ENCODE data around the gene CACNA2D4.

DNA sequence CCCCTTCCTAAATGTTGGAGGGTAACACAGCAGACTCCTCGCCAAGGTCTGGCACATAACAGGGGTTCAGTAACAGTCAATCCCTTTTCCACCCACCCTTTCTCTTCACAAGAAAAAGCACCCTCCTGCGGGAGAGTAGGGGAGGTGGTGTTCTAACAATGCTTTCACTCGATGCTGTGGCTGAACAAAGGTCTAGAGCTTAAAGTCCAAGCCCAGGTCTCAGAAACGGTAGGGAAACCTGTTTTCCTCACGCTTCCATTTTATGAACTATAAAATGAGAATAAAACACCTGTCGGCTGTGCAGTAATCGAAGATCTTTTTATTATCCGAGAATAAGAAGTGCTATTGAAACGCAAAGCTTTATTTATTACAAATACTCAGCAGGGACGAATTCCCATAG is 20.9 kb upstream of the CACNA2D4 start:
- TF ChIP-seq, protein P1, sequence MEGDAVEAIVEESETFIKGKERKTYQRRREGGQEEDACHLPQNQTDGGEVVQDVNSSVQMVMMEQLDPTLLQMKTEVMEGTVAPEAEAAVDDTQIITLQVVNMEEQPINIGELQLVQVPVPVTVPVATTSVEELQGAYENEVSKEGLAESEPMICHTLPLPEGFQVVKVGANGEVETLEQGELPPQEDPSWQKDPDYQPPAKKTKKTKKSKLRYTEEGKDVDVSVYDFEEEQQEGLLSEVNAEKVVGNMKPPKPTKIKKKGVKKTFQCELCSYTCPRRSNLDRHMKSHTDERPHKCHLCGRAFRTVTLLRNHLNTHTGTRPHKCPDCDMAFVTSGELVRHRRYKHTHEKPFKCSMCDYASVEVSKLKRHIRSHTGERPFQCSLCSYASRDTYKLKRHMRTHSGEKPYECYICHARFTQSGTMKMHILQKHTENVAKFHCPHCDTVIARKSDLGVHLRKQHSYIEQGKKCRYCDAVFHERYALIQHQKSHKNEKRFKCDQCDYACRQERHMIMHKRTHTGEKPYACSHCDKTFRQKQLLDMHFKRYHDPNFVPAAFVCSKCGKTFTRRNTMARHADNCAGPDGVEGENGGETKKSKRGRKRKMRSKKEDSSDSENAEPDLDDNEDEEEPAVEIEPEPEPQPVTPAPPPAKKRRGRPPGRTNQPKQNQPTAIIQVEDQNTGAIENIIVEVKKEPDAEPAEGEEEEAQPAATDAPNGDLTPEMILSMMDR (IDR thresholded peaks at IDR 0.05; ENCODE audit: low read depth, low read length) = no peak
- TF ChIP-seq EZH2phosphoT487 (IDR thresholded peaks at IDR 0.05; ENCODE audit: low read depth) = no peak
